NCI-H2029 treated with DMSO at 0.1 percent for 48 hours (cell line): ENCODE results near the gene PIM2.
"Not testable (repeated sequence)": the region's sequence is repeated elsewhere in the genome, so short reads cannot be mapped to it uniquely, and the experiment has no call there.

Experiments used
- DNase-seq: peaks from one replicate; lab custom pipeline; 2025; lab: John Stamatoyannopoulos, UW

Gene PIM2

GRCh38 chrX:48905090-48905790 is 13.6 kb downstream of the PIM2 start:
- no peak for DNase-seq

DNA sequence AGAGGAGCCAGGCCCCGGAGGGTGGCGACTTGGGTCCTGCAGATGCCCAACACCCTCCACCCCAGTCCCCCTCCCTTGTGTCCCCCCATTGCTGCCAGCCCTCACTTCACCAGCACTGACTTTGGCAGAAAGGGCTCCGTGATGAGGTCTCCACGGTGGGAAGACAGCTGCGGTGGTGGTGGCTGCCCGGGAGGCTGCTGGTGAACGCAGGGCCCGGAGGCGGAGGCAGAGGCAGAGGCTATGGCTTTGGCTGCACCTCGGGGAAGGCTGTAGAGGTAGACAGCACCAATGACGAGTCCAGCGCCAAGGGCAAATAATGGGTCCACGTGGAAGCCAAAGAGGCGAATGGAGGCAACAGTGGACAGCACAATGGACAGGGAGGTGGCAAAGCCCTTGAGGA is 14.2 kb downstream of the PIM2 start:
- no peak for DNase-seq

DNA sequence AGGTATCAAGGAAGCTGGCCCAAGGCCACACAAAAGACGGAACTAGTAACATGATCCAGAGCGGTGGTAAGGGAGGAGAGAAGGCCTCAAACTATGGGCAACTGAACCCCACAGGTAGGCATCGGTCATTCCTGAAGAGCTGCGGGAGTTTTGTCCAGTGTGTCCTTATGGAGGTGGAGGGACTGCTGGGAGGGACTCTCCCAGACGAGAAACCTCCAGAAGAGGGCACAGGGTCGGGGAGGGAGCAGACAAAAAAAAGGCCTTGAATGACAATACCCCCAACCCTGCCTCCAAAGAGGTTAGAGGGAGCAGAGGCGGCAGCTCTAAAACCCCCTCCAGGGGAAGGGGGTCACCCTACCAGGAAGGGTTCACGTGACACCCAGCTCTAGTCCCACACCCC is 14.6 kb downstream of the PIM2 start:
- DNase-seq, result no peak

GRCh38 chrX:48903290-48903689 is 15.5 kb downstream of the PIM2 start:
- no peak for DNase-seq

- DNase-seq, result no peak
Measured at GRCh38 chrX:48902776-48903175, 16.0 kb downstream of the PIM2 start.

DNA sequence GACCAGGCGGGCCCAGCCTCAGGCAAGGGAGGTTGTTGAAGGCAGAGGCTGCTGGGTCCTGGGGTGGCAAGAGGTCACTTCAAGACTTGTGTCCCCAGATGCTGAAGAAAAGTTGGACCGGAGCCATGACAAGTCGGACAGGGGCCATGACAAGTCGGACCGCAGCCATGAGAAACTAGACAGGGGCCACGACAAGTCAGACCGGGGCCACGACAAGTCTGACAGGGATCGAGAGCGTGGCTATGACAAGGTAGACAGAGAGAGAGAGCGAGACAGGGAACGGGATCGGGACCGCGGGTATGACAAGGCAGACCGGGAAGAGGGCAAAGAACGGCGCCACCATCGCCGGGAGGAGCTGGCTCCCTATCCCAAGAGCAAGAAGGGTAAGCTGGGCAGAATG is 16.7 kb downstream of the PIM2 start:
- no peak for DNase-seq

DNA sequence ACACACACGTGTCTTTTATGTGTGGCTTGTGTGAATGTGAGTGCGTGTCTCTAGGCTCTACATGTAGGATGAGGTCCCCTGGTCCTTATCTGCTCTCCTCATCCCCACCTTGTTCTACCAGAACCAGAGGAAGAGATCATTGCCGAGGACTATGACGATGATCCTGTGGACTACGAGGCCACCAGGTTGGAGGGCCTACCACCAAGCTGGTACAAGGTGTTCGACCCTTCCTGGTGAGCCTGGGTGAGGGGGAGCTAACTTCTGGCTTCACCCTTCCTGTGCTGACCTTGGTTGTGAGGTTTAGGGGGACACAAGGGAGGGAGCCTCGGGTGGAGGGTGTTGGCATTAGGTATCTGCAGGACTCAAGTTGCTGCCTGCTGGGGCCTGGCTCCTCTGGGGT is 17.8 kb downstream of the PIM2 start:
- no peak for DNase-seq

DNA sequence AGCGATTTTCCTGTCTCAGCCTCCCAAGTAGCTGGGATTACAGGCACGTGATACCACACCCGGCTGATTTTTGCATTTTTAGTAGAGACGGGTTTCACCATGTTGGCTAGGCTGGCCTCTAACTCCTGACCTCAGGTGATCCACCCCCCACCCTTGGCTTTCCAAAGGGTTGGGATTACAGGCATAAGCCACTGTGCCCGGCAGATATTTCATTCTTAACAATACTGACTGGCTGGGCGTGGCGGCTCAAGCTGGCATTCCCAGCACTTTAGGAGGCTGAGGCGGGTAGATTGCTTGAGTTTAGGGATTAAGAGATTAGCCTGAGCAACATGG is 19.8 kb downstream of the PIM2 start:
- no peak for DNase-seq

- peak; percentile 67 for DNase-seq
Measured at GRCh38 chrX:48897625-48898306, 21.1 kb downstream of the PIM2 start, which contains the start of the genes PQBP1 and TIMM17B. Gene PQBP1 (plus strand): TSS chrX:48897930. CDS start chrX:48898510, 580 bp downstream. Gene TIMM17B (minus strand): TSS chrX:48897768. CDS start chrX:48897749, 19 bp downstream.

- DNase-seq, result peak; percentile 48
Measured at GRCh38 chrX:48897157-48897624, 21.6 kb downstream of the PIM2 start.

DNA sequence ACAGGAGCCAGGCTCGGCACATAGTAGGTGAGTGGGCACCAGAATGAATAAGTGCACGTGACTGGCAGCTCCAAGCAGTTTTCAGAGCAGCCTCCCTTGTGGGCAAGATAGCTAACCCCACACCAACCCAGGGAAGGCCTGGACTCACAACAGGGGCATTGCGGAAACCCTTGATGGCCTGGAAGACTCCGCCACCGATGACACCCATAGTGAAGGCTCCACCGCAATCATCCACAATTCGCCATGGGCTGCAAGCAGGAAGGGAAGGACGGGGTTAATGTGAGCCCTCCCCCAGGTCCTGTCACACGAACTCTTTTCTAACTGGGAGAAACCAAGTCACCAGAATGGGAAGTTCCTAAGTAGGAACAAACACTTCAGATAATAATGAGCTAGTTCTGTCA is 22.2 kb downstream of the PIM2 start:
- no peak for DNase-seq

DNA sequence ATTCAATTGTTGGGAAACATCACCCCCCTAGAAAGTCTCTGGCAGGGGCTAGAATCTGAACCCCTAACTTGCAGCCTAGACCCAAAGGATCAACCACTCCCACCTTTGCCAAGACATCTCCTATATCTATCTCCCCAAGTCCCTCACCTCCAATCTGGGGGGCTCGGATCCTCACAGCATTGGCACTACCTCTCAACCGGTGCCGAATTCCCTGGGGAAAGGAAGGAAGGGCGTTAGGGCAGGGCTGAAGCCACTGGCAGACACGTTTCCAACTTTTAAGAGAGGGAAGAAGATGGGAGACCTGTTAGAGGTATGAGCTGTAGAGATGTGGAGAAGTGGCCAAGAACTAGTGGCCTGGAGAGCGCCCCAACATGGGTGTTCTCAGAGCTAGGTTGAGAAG is 23.9 kb downstream of the PIM2 start:
- no peak for DNase-seq

- DNase-seq, result no peak
Measured at GRCh38 chrX:48893556-48894348, 25.1 kb downstream of the PIM2 start.

DNA sequence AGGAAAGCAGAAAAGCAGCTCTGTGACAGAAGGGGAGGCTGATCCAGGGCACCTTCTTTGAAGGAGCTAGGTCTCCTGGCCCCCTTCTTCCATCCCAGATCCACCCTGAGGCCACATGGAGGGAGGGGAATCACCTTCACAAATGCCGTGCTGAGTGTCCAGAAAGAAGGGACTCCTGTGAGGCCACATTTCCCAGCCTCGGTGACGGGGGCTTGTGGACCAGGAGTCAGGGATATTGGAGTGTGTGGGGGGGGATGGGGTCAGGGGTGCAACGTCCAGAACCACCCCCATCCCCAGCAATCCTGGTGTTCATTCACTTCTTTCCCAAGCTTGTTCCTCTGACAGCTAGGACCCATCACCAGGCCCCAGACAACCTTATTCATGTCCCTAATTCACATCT is 25.9 kb downstream of the PIM2 start:
- DNase-seq, result no peak

DNA sequence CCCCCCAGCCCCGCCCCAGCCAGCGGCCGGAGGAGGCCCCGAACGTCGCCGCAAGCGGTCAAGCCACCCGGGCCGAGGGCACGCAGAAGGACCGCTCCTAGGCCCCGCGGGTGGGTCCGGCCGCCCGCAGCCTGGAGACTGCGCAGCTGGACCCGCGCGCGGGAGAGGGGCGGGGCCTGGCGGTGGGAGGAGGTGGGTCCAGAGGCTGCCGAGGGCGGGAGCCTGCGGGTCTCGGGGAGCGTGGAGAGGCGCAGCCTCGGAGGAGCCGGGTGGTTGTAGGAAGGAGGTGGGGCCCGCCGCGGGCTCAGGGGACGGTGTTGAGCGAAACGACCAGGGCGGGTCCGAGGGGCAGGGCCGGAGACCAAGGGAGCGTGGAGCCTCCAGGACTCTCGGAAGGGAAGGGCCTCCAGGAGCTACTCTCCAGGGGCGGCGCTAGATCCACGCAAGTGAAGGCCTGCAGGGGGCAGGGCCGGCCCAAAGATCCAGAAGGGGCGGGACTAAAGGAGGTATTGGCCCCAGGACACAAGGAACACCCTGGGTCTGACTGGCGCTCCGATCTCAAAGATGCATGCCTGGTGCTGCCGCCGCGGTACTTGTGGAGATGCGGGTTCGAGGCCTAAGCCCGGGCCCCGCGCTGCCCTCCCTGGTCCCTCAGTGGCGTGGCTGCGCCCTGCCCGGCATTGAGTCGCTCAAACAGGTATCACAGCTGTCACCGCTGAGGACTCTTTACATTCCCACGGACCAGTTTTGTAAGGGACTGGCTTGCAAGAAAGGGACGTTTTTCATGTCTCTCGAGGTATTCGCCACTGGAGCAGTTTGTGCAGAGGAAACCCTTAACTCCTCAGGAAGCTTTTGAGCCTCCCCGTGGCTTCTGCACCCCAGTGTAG is 27.2 kb downstream of the PIM2 start:
- DNase-seq, result peak; percentile 45

DNA sequence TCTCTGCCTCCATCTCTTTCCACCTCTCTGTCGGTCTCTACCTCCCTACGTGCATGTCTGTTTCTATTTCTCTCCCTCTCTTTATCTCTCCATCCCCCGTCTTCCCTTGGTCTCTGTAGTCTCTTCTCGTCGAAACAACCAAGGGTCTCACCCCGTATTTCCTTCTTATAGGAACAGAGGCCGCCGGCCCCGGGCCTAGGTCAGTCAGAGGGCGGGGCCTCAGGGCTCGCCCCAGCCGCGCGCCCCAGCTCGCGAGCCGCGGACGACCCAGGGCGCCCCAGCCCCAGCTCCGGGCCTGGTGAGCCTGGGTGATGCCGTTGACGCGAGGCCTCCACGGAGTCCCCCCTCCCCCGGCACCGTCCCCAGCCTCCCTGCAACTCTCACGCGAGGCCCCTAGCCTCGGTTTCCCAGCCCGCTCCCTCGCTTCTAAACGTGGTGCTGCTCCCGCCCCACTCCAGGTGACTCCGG is 27.9 kb downstream of the PIM2 start:
- no peak for DNase-seq

DNA sequence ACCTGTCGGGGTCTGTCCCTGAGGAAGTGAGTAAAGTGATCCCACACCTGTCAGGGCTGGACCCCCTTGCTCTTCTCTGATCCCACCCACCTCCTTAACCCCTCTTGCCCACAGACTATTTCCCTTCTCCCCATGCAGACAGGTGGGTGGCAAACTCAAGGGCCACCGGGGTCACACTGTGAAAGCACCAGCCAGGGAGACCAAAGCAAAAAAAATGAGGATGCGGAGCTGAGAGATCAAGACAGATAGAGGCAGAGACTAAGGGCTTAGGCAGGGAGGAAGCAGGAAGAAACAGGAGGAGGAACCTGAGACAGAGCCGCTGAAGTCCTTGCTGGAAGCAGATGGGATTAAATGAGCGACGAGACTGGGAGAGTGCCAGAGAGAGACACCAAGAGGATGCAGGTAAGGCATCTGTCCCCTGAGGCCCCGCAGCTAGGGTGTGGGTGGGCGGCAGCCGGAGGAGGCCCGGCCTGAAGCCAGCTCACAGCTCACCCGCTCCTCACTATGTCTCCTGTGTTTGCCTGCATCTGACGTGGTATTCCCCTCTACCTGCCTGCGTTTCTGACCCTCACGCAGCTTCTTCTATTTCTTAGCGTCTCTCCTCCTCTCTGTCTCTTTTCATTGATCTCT is 28.4 kb downstream of the PIM2 start:
- DNase-seq, result no peak

DNA sequence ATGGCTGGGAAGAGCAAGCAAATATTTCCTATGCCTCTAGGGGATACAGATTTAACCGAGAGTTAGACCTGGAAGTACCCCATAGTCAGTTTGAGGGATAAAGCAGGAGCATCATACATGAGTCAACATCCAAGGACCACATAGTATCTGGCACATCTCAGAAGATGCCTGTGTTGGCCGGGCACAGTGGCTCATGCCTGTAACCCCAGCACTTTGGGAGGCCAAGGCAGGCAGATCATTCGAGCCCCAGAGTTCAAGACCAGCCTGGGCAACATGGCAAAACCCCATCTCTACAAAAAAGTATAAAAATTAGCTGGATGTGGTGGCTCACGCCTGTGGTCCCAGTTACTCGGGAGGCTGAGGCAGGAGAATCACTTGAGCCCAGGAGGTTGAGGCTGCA is 32.2 kb downstream of the PIM2 start:
- not testable (repeated sequence) for DNase-seq

DNA sequence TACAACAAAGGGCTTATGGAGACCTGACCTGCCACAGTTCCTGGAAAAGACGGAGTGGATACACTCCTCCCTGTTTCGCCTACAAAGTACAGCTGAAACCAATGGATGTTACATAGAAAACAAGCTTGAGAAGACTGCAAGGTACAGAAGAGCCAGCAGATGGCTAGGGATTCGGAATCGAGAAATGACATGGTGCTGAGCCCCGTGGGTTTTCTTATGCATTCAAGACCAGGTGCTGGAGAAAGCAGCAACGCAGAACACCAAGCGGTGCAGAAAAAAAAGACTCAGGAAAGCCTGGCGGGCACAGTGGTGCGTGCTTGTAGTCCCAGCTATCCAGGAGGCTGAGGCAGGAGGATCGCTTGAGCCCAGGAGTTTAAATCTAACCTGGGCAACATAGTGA is 35.1 kb downstream of the PIM2 start:
- no peak for DNase-seq

- DNase-seq, result not testable (repeated sequence)
Measured at GRCh38 chrX:48876944-48877343, 41.9 kb downstream of the PIM2 start.

DNA sequence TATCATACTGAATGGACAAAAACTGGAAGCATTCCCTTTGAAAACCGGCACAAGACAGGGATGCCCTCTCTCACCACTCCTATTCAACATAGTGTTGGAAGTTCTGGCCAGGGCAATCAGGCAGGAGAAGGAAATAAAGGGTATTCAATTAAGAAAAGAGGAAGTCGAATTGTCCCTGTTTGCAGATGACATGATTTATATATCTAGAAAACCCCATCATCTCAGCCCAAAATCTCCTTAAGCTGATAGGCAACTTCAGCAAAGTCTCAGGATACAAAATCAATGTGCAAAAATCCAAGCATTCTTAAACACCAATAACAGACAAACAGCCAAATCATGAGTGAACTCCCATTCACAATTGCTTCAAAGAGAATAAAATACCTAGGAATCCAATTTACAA is 46.8 kb downstream of the PIM2 start:
- not testable (repeated sequence) for DNase-seq
